GM19467 (cell line): ENCODE data around the gene PADI4.
"Not testable (repeated sequence)": the region's sequence is repeated elsewhere in the genome, so short reads cannot be mapped to it uniquely, and the experiment has no call there.

ENCODE experiments used
- ATAC-seq: cut with Tn5 transposase; IDR thresholded peaks from one replicate; pipeline ENCODE4 v1.9.1; 2021; ENCODE audit warnings: mild to moderate bottlenecking, moderate library complexity; ENCODE audit not compliant: unreplicated experiment

Gene PADI4

GRCh38 chr1:17375651-17376050 is 67.7 kb downstream of the PADI4 start:
- ATAC-seq = no peak

DNA sequence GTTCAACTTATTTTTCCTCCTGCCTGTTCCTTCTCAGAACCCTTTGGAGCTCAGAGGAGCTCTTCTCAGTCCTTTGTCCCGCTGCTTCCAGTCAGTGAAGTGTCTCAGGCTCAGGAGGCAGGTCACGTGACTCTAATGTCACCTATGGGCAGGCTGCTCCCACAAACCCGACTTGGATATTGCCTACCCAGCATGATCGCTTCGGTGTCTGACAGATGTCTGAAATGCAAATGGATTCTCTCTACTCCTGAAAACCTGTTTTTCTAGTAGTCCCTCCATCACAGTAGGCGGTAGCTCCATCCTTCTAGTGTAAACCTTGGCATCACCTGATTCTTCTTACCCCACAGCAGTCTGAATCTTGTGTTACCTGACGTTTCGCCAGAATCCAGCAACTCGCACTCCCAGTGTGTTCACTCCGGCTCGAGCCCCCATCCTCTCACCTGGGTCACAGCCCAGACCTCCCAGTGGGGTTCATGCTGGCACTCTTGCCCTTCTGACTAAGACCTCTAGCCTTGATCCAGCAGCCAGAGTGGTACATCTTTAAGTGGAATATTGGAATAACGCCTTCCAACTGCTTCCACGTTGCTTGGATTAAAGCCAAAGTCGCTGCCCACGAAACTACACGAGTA is 69.4 kb downstream of the PADI4 start:
- ATAC-seq = no peak

DNA sequence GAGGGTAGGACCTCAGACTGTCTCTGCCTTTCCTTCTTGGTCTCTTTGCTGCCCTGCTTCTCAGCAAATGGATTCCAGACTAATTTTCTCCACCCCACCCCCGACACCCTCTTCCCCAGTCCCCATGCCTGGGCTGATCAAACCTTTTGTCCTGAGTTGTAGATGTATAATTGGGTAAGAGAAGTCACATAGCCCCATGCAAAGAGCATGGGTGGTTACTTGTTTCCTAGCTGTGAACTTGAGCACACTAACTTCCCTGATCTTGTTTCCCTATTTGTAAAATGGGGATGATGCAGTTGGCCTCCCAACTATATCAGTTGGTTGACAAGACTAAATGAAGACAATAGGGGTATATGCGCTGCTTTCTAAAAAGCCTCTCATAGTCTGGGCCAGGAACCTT is 73.2 kb downstream of the PADI4 start:
- no peak for ATAC-seq

DNA sequence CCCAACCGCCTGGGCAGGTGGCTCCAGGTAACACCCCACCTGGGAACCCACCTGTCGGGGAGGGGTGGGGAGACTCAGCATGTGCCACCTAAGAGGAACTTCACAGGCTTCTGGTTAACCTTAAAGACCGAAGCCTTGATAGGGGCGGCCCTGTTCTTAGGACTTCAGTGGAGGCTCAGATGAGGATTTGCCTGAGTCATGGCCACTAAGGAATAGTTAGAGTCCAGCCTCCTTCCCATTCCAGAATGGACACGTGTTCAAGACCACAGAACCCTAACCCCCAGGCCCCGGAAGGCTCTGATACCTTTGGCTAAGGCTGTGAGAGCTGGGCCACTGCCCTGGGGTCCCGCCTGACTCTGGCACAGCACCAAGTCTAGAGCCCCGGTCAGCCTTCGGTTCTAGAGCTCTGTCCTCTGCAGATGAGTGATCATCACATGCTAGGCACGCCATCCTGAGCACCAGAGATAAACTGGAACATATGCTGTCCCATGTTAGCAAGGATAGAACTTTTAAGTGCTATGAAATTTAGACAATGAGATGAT is 84.3 kb downstream of the PADI4 start:
- no peak for ATAC-seq

DNA sequence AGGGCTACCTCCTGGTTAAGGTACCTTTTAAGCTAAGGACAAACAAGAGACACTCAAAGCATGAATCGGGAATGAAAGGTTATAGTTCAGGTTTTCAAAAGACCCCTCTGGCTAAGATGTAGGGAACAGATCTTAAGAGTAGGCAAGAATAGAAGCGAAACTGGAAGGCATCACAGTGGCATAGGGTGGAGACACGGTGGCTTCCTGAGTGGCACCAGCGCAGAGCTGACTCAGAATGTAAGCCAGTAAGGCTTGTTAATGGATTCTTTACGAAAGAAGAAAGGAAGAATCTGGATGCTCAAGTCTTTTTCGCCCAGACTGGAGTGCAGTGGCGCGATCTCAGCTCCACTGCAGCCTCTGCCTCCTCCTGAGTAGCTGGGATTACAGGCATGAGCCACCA is 85.2 kb downstream of the PADI4 start:
- no peak for ATAC-seq

- ATAC-seq = no peak
Measured at GRCh38 chr1:17397910-17398695, 90.1 kb downstream of the PADI4 start.

GRCh38 chr1:17400725-17401341 is 92.8 kb downstream of the PADI4 start:
- no peak for ATAC-seq

- no peak for ATAC-seq
Measured at GRCh38 chr1:17401841-17402240, 93.8 kb downstream of the PADI4 start.

- no peak for ATAC-seq
Measured at GRCh38 chr1:17403081-17403480, 95.1 kb downstream of the PADI4 start.

DNA sequence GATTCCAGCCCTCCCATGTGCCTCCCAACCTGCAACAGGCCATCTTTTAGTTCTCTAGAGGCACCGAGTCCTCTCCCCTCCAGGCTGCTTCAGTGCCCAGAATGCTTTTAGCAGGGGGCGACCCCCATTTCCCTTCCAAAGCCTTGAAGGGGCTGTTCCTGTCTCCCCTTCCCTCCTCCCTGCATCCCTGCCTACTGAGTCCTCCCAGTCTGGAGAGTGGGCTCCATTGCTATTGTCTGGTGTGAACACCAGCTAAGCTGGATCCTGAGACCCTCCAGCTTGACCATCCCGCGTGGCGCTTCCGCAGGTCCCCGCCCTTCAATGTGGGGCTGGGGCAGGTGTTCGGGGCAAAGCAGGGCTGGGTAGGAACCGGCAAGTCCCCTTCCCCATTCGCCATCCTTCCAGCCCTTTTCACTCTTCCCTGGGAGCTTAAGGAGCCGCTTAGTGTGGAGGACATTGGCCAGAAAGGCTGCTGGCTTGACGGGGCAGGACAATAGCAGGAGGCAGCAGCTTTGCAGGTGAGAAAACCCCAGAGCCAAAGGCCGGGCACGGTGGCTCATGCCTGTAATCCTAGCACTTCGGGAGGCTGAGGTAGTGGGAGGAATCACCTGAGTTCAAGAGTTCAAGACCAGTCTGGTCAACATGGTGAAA is 96.2 kb downstream of the PADI4 start:
- no peak for ATAC-seq

DNA sequence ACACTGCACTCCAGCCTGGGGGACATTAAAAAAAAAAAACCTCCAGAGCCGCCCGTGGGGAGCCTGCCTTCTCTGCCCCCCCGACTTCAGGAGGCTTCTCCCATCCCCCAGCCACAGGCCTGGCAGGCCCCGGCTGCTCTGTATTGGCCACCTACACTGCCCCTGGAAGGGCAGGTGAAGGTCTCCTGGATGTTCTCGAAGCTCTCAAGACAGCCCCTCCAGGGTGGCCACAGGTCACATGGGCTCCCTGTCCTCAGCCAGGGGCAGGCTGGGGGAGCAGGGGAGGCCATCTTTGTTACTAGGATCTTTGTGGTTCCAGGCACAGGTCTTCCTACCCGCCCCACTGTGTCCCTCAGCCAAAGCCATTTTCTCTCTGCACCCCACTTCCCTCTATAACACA is 96.8 kb downstream of the PADI4 start:
- no peak for ATAC-seq

DNA sequence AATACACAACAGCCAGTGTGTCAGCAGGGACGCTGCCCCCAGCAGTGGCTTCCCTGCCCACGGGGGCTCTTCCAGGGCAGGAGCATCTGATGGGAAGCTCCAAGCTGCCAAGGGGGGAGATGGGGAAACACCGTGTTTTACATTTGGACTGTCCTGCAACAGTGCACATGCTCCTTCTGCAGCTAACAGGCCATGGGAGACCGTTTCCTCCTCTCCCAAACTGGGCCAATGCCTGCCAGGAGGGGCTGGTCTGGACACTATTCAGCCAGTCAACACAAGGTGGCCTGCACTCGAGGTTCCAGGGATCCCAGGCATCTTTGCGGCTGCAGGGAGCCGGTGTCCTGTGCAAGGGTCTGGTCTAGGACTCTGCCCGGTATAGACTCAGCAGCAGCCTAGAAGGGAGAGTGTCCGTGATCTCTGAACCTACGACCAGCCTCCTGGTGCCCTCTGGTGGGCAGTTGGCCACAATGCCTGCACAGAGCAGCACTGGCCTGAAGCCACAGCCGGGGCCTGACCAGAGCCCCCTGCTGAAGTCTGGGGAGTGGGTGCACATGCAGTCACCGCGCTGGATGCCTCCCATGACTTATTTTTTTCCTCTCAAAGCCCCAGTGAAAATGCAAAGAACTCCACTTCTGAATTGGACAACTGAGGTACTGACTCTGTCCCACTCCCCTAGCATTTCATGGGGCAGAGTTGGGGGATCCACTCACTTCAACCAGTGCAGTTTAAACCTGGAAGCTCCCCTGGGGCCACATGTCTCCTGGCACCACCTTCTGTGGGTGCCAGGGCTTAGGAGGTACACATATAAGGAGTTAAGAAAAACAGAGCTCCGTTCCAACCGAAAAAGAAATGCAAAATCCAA is 98.1 kb downstream of the PADI4 start:
- ATAC-seq = peak; percentile 51

GRCh38 chr1:17406760-17407475 is 98.9 kb downstream of the PADI4 start:
- ATAC-seq = not testable (repeated sequence)

DNA sequence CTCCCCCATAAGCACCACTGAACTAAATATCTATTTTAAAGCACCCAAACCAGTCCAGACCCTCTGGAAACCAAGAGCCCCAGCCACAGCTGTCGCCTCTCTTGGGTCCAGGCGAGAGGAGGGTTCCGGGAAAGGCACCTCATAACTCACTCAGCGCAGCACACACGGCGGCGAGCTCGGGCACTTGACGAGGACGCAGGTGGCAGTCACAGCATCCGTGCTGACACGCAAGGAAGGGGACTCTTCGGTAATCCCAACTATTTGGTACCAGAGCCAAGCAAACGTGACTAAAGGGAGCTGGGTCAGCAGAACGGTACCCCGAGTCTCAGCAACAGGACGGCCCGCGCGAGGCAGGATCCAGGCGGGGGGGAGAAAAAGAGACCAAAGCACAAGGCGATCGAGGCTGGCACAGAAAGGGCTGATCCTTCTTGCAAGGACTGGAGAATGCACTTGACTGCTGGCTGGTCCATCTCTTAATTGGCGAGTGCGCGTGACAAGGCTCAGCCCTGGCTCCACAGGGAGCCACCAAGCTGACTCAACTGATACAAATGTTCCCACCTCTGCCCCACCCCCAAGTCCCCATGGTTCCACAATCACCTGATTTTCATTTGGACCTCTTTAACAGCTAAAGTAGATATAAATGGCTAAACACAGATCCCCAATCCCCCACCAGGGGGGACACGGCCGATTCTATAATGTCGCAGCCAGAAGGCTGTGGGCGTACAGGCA is 100.0 kb downstream of the PADI4 start:
- ATAC-seq = not testable (repeated sequence)

DNA sequence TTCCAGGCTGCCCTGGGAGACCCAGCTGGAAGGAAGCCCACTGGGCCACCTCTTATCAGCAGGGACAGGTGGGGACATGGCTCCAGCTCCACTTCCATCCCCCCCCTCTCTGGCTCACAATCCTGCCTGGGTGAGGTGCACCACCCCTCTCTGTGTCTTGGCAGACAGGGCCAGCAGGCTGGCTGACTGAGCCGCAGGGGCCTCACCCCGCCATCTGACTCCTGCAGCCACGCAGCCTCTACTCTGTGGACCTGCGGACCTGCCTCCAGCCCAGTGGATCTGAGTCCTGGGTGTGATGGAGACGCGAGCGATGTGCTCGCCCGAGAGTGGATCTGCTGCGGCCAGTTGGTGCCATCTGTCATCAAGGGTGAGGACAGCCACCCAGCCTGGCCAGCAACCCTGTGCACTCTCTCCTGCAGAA is 101.4 kb downstream of the PADI4 start:
- no peak for ATAC-seq

- ATAC-seq = no peak
Measured at GRCh38 chr1:17412093-17412870, 104.3 kb downstream of the PADI4 start.
